Measurements from ENCODE around the gene ZDHHC11.

ZDHHC11 gene

GRCh38 chr5:850511-851006 is at the start of gene ZDHHC11:
ZDHHC11 (minus strand) TSS chr5:850986; CDS start chr5:850602, 384 bp downstream.
- in situ Hi-C loops (cut with HindIII; ENCODE audit: low sequenced_read_pairs): no loop called here
- no peak for TF ChIP-seq CTCF (IDR thresholded peaks at IDR 0.05; ENCODE audit: low read depth, low read length)

GRCh38 chr5:893711-894110 is 42.9 kb upstream of the ZDHHC11 start:
- H3K4me3 ChIP-seq (ENCODE audit: low read depth, low read length): peak overlapping the region; percentile 70
- TF ChIP-seq CTCF (IDR thresholded peaks at IDR 0.05; ENCODE audit: low read depth, low read length): no peak
- DNase-seq (ENCODE audit: low read depth, low spot score): no peak
- in situ Hi-C loops (cut with HindIII; ENCODE audit: low sequenced_read_pairs): no loop called here

More at GRCh38 chr5:850511-851006, at the start of gene ZDHHC11:
- H3K4me3 ChIP-seq (ENCODE audit: low read depth, low read length): no peak within 1 kb of the TSS
- no peak for DNase-seq (ENCODE audit: low read depth, low spot score)

GRCh38 chr5:893137-893506 is 42.3 kb upstream of the ZDHHC11 start:
- in situ Hi-C loops (cut with HindIII; ENCODE audit: low sequenced_read_pairs): no loop called here
- peak overlapping the region; percentile 70 for H3K4me3 ChIP-seq (ENCODE audit: low read depth, low read length)
- no peak for DNase-seq (ENCODE audit: low read depth, low spot score)
- no peak for TF ChIP-seq CTCF (IDR thresholded peaks at IDR 0.05; ENCODE audit: low read depth, low read length)

- in situ Hi-C loops (cut with HindIII; ENCODE audit: low sequenced_read_pairs): no loop called here
- TF ChIP-seq CTCF (IDR thresholded peaks at IDR 0.05; ENCODE audit: low read depth, low read length): no peak
- H3K4me3 ChIP-seq (ENCODE audit: low read depth, low read length): peak within 1 kb of the TSS; percentile 70
- peak; percentile 65 for DNase-seq (ENCODE audit: low read depth, low spot score)
Measured at GRCh38 chr5:892394-893136, 41.8 kb upstream of the ZDHHC11 start, which contains the start of the genes BRD9 and TRIP13. BRD9 (minus strand) TSS chr5:892801; CDS start chr5:892657, 144 bp downstream. TRIP13 (plus strand) TSS chr5:892884; CDS start chr5:892999, 115 bp downstream.

- TF ChIP-seq CTCF (IDR thresholded peaks at IDR 0.05; ENCODE audit: low read depth, low read length): no peak
- in situ Hi-C loops (cut with HindIII; ENCODE audit: low sequenced_read_pairs): no loop called here
- H3K4me3 ChIP-seq (ENCODE audit: low read depth, low read length): peak overlapping the region; percentile 66
- peak; percentile 16 for DNase-seq (ENCODE audit: low read depth, low spot score)
Measured at GRCh38 chr5:891837-892393, 41.1 kb upstream of the ZDHHC11 start.

- peak overlapping the region; percentile 66 for H3K4me3 ChIP-seq (ENCODE audit: low read depth, low read length)
- in situ Hi-C loops (cut with HindIII; ENCODE audit: low sequenced_read_pairs): no loop called here
- no peak for TF ChIP-seq CTCF (IDR thresholded peaks at IDR 0.05; ENCODE audit: low read depth, low read length)
- no peak for DNase-seq (ENCODE audit: low read depth, low spot score)
Measured at GRCh38 chr5:891117-891836, 40.5 kb upstream of the ZDHHC11 start.
